Activated CD4-positive, alpha-beta T cell treated with anti-CD3 and anti-CD28 coated beads for 4 hours (primary cell): ENCODE measurements around the gene STC2.
A peak's percentile ranks its signal among the peaks of the same experiment; 100 is the strongest.
"Not testable (repeated sequence)": the region's sequence is repeated elsewhere in the genome, so short reads cannot be mapped to it uniquely, and the experiment has no call there.

Experiments
- DNase-seq, 2 donors: peaks; one replicate each; pipeline ENCODE4 v3.0.0-alpha.2; 2020

The STC2 gene

DNA sequence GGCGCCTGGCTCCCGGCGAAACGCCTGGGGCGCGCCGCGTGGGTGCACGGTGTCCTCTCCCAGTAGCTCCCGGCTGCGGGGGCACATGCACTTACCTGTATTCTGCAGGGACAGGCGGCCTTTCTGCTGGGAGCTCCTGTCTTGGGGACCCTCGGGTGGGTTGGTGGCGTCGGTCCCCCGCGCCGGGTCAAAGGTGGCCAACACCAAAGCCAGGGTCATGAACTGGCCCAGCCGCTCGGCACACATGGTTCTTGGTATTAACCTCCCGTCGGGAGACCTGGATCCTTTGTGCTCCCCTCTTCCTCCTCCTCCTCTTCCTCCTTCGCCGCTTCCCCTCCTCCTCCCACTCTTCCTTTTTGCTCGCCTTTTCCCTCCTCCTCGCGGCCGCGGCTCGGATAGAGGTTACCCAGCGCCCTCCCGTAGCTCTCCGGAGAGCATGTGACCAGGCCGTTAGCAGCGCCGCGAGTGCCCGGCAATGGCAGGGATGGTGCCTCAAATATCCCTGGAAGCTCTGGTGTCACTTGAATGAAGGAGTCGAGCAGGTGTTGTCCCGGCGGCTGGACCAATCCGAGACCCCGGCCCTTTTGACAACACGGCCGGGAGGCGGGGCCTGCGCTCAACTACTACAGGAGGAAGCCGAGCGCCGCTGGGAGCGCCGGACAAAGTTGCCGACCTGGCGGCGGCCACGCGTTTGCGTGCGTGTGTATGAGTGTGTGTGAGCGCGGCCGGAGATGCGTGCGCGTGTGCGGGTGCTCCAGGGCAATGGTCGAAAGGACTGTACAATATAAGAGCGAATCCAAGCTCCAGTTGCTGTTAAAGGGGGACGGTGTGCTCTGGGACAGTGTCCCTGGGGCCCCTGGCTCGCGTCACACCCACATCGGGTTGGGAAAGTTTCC is at the start of gene STC2:
TSS of gene STC2 (minus strand) at position 467 of the 896 bp plus-strand sequence. CDS start at position 246, 221 bp downstream.
- DNase-seq = no peak

- no peak for DNase-seq
Measured at GRCh38 chr5:173371400-173371799, 43.2 kb upstream of the STC2 start.

- not testable (repeated sequence) for DNase-seq
Measured at GRCh38 chr5:173363406-173363805, 35.2 kb upstream of the STC2 start.

DNA sequence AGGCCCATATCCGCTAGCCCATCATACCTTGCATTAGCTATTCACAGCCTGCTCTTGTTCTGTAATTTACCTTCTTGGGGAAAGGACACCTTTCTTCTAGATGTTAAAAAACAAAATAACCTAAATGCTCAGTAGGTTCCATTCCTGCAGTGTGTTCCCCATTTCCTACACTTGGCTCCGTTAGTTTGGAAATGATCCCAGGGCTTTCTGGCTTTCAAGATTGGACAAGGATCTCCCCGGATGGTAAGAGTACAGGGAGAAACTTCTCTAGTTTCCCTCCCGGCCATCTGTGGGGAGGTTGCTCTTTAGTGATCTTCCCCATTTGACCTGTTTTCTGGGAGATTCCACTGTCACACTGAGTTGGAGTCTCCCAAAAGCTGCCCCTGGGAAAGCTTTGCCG is 27.3 kb upstream of the STC2 start:
- DNase-seq = no peak

GRCh38 chr5:173354645-173355044 is 26.4 kb upstream of the STC2 start:
- DNase-seq = no peak

DNA sequence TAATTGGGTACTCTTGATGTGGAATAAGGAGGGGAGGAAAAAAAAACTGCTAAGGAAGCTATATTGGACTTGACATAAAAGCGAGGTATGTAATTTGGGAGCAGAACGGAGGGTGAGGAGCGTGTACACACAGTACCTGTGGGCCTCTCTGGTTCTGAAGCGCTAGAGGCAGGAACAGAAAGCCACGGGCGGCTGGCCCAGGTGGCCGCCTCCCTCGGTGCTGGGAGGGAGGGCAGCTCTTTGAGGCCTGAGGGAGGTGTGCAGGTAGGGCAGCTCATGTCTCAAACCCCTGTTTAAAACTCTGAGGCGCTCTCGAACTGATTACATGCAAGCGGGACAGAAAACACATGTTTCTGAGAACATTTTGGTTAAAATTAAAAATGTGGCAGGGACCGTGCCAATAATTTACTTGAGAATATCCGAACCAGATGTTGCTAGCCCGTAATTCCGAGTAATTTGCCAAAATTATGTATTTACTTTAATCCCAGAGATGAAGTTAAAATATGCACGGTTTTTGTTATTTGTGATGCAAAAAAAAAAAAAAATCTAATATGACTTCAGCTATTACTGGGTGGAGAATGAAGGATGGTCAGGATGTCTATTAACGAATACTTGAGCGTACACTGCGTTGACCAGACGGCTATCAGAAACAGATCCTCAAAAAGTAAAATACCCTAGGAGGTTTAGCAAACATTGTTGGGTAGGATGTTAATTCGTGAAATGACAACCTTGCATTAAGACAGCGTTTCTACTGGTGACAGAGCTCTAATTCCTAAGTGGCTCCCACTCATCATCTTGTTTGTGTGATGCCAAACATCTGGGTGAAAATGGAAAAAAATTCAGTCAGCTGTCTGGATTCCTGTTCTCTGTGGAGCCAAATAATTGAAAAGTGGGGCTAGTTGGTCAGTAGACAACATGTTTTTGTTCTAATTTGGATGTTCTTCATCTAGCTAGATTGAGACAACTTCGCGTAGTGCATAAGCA is 24.4 kb upstream of the STC2 start:
- DNase-seq = no peak

DNA sequence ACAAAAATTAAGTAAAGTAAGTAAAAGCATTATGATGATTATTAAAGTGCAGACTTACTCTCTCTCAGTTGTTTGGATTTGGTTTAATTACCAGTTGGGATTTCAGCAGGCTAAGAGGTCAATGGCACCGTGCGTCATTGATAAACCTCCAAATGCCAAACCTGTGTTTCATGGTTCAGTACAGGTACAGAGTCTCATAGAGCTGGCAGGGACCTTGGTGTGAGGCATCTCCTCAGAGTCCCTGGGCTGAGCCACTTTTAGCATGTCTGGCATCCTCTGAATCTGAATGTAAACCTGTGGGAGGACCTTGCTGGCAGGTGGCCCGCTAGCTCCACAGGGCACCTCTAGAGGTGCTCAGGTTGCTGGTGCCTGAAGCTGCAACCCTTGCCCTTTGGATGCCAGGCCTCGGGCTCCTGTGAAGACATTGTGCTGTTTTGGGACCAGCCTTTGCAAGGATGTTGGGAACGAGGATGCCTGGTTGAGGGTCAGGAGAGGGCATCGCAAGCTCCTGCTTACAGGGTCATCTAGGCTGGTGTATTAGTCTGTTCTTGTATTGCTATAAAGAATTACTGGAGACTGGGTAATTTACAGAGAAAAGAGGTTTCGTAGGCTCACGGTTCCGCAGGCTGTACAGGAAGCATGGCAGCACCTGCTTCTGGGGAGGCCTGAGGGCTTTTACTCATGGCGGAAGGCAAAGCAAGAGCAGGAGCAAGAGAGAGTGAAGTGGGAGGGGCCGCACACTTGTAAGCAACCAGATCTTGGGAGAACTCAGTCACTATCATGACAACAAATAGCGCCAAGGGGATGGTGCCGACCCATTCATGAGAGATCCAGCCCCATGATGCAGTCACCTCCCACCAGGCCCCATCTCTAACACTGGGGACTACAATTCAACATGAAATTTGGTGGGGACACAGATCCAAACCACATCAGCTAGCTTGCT is 14.9 kb upstream of the STC2 start:
- no peak for DNase-seq

DNA sequence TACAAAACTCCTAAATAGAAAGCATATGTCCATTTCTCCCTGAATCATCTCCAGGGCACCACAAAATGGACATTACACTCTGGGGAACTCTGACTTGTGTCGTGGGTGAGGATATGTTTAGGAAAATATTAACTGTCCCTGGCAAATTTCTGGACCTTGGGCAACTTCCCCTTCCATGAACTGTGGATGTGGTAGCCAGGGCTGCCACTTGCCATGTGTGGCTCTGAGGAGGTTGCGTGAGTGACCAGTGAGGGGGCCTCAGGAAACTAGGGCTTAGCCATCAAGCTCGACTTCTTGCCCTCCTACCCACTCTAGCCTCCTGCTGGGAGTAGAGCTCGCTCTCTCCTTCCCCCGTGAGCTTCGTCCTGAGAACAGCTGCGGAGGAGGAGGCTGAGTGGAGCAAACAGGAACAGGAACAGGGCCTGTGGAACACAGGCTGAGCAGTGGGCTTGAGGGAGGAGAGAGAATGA is 13.8 kb upstream of the STC2 start:
- DNase-seq = no peak

DNA sequence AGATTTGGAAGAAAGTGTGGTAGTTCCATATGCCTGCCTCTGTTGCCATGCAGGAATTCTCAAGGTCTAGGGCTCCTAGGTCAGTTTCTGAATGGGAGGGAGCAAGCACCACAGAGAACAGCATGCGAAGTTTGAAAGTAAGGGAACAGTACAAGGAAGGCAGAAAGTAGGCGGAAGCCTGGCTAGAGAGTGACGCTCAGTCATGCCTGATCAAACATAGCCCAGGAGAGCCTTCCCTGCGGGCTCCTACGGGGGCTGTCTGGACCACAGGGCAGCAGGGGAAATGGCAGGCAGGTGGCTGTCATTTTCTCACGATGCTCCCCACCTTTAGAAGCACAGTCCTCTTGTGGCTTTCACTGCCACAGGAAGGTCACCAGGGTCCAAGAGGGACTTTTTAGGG is 12.8 kb upstream of the STC2 start:
- no peak for DNase-seq

DNA sequence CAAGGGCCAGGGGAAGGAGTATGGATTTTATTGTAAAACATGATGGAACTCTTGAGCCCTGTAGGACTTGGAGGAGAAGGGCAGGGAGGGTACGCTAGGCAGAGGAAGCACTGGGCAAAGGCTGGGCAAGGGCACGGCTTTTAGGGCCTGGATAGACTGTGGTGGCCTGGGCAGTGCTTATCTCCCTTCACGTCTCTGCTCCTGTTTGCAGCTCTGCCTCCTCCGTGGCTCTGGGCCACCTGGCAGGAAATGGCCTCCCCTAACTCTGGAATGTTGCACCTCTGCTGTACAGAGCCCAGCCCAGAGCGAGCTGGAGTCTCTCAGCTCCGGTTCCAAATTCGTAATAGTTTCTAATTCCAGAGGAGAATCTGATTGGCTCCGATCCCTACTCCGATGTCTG is 12.2 kb upstream of the STC2 start:
- no peak for DNase-seq

DNA sequence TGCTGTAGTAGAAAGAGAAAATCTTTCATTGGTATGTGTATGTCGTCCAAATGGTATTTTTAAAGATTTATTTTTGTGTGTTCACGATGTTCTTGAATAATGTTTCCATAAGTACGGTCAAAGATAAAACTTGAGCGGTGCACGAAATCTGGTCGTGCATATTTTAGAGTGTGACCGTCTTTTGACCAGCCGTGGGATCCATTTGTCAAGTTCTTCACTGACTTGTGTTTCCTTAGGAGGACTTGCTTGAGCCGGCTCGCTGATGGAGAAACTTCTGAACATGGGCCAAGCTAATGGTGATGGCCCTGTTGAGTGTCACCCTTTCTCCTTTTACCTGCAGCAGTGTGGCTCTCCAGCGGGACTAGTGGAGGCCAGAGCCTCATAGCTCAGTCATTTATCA is 11.1 kb upstream of the STC2 start:
- DNase-seq = no peak

GRCh38 chr5:173338380-173339015 is 10.3 kb upstream of the STC2 start:
- no peak for DNase-seq

- DNase-seq = no peak
Measured at GRCh38 chr5:173334808-173335207, 6.6 kb upstream of the STC2 start.

- DNase-seq = no peak
Measured at GRCh38 chr5:173333925-173334661, 5.9 kb upstream of the STC2 start.

DNA sequence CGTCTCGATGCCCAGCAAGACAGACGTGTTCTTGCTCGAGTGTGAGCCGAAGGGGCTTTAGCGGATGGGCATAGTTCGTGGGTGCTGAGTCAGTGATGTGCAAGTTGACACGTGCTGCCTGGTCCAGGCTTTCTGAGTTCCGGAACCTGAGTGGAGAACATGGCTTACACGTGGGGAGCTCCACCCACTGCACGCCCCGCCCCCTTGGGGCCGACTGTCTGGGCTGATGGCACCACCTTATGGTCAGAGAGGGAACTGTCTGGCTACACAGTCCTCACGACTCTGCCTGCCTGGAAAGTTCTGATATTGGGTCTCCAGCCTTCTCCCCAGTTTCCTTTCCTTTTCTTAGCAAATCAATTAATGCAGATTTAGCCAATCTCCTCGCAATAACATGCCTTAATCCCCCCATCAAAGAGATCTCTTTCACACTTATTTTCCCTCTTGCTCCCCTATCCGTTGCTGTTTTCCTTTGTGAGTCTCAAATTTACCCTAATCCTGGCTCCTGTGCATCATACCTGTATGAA is 3.8 kb upstream of the STC2 start:
- DNase-seq = peak; percentile 58 to 60

DNA sequence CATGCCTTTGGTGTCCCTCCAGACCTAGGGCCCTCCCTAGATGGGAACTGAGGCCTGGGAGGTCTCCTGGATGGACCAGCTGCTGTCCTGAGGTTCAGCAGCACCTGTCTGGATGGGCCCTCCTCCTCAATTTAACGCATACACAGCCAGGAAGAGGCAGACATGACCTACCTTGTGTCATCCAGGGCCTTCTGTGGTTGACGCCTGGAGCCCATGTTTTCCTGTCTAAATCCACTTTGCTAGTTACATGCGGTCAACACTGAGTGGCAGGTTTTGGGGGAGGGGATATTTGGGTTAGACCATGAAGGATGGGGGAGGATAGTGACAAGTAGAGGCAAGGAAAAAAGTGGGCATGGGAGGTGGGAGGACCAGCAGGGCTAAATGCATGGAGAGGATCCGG is 3.1 kb upstream of the STC2 start:
- no peak for DNase-seq

DNA sequence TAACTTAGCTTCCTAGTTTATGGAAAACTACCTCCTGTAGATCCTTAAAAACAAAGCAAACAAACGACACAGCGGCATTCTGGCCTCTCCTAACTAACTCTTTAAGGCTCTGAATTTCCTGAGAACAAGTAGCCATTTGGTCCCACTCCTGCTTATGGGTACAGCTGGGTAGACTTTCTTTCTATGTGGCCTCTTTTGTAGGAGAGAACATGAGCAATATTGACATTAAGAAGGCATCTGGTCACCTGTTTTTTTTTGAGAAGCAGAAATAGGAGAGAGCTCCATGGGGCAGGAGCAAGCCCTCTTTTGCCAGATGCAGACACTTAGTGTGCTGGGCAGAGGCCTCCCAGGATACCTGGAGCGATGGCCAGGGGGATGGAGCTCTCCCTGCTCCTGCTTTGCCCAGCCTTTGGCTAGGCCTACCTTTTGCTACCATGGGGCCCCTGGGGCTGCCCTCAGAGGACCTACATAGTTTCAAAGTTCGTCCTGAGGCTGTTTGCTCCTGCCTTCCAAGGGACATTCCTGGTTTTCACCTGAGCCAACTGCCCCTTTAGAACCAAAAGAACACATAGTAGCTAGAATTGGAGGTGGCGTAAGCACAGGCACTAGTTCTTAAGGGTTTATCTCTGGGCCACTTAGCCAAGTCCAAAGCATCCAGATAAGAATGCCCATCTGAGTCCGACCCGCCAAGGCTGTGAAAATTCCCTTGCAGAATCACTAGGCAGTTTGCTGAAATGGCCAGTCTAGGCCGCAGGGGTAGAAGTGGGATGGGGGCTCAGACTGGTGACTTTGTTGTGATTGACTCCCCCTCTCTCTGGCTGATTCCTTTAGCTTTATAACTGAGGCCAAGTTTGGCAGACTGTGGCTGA is 2.4 kb upstream of the STC2 start:
- DNase-seq = no peak

GRCh38 chr5:173329491-173330337 is 1.5 kb upstream of the STC2 start:
- DNase-seq = no peak
